KMS-11 (cell line): Measurements from ENCODE around the gene HS3ST5.

Experiments
- H2AFZ ChIP-seq: fragments of 200-600 bp; sonication (generic); 2 replicates; pipeline ENCODE4 v1.6.1; 2016; ENCODE audit warnings: antibody characterized with exemption, mixed run types, low read depth
- H3K27ac ChIP-seq: fragments of 200-600 bp; sonication (generic); 2 replicates; pipeline ENCODE4 v1.6.1; 2016; ENCODE audit warnings: mild to moderate bottlenecking, mixed run types
- H3K27me3 ChIP-seq: fragments of 200-600 bp; sonication (generic); 2 replicates; pipeline ENCODE4 v1.6.1; 2017; ENCODE audit warnings: mild to moderate bottlenecking, low read depth, mixed run types, moderate library complexity; ENCODE audit not compliant: insufficient read depth
- H3K36me3 ChIP-seq: fragments of 200-600 bp; sonication (generic); 2 replicates; pipeline ENCODE4 v1.6.1; 2017; ENCODE audit warnings: mild to moderate bottlenecking, mixed run types; ENCODE audit not compliant: insufficient read depth
- H3K4me1 ChIP-seq: fragments of 200-600 bp; sonication (generic); 2 replicates; pipeline ENCODE4 v1.6.1; 2016; ENCODE audit warnings: mild to moderate bottlenecking, low read depth, mixed run types; ENCODE audit not compliant: poor library complexity, severe bottlenecking
- H3K4me2 ChIP-seq: fragments of 200-600 bp; sonication (generic); 2 replicates; pipeline ENCODE4 v1.7.0; 2016; ENCODE audit warnings: mild to moderate bottlenecking, mixed run types
- H3K4me3 ChIP-seq: fragments of 200-600 bp; sonication (generic); IDR thresholded peaks from 2 replicates; pipeline ENCODE4 v1.6.1; 2017; ENCODE audit warnings: low read depth, low read length, mixed read lengths; ENCODE audit not compliant: insufficient read depth
- H3K79me2 ChIP-seq: fragments of 200-600 bp; sonication (generic); 2 replicates; pipeline ENCODE4 v1.6.1; 2016; ENCODE audit warnings: low read depth, mixed run types; ENCODE audit not compliant: insufficient read depth
- H3K9ac ChIP-seq: fragments of 200-600 bp; sonication (generic); 2 replicates; pipeline ENCODE4 v1.6.1; 2016; ENCODE audit warnings: mild to moderate bottlenecking, mixed run types
- H4K20me1 ChIP-seq: fragments of 200-600 bp; sonication (generic); 2 replicates; pipeline ENCODE4 v1.6.1; 2016; ENCODE audit warnings: mild to moderate bottlenecking, mixed run types; ENCODE audit not compliant: insufficient read depth
- TF ChIP-seq, protein P1 (sequence below): fragments of 200-600 bp; sonication (generic); conservative IDR thresholded peaks from 2 replicates; pipeline ENCODE4 v1.6.1; 2017; ENCODE audit warnings: low read depth, mild to moderate bottlenecking, antibody characterized with exemption, low read length, moderate library complexity, mixed read lengths

The HS3ST5 gene

DNA sequence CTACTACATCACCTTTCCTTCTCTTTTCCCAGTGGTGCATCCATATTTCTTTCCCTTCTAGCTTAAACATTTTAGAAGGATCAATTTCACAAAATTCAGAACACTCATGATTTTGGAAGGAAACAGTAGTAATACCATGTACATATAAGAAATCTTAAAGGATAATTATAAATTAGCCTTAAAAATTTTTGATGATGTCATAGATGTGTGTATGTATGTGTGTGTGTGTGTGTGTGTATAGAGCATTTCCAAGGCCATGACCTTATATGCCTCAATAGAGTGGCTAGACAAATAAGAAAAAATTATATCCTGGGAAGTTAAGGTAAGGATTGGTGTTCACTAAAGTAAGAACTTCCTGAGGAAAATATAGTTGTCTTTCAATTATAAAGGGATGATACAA lies 24.1 kb upstream of the HS3ST5 start:
- TF ChIP-seq, protein P1, sequence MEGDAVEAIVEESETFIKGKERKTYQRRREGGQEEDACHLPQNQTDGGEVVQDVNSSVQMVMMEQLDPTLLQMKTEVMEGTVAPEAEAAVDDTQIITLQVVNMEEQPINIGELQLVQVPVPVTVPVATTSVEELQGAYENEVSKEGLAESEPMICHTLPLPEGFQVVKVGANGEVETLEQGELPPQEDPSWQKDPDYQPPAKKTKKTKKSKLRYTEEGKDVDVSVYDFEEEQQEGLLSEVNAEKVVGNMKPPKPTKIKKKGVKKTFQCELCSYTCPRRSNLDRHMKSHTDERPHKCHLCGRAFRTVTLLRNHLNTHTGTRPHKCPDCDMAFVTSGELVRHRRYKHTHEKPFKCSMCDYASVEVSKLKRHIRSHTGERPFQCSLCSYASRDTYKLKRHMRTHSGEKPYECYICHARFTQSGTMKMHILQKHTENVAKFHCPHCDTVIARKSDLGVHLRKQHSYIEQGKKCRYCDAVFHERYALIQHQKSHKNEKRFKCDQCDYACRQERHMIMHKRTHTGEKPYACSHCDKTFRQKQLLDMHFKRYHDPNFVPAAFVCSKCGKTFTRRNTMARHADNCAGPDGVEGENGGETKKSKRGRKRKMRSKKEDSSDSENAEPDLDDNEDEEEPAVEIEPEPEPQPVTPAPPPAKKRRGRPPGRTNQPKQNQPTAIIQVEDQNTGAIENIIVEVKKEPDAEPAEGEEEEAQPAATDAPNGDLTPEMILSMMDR: no peak
- Histone ChIP-seq H4K20me1 (no peaks in the 10 kb centered on the region), H3K4me2 (no peak overlapping the region), H3K27me3 (no peaks in the 10 kb centered on the region), H3K4me3 (no peak overlapping the region), H3K79me2 (no peaks in the 10 kb centered on the region), H3K27ac (no peak overlapping the region), H3K9ac (no peak overlapping the region), H3K4me1 (no peaks in the 10 kb centered on the region), H2AFZ (no peak overlapping the region), H3K36me3 (no peaks in the 10 kb centered on the region)

DNA sequence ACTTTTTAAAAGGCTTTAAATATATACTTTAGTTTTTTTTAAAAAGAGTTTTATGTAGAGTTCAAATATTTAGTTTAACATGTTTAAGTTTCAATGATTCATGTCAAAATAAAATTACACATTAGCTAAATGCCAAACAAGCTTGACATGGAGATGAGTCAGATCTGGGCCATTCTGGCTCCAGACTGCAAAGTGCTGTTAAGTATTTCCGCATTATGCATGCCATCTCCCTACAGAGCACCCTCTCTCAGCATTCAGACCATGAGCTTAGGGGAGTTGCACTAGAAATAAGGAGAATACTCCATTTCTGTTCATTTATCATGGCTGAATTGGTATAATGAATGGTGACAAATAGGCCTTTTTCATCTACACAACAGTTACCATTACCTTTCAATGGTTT lies 21.5 kb upstream of the HS3ST5 start:
- Histone ChIP-seq H3K4me1 (no peaks in the 10 kb centered on the region), H3K4me3 (no peak overlapping the region), H3K79me2 (no peaks in the 10 kb centered on the region), H3K4me2 (no peak overlapping the region), H4K20me1 (no peaks in the 10 kb centered on the region), H3K27me3 (no peaks in the 10 kb centered on the region), H3K36me3 (no peaks in the 10 kb centered on the region), H3K27ac (no peak overlapping the region), H3K9ac (no peak overlapping the region), H2AFZ (no peak overlapping the region)
- TF ChIP-seq, protein P1: no peak

DNA sequence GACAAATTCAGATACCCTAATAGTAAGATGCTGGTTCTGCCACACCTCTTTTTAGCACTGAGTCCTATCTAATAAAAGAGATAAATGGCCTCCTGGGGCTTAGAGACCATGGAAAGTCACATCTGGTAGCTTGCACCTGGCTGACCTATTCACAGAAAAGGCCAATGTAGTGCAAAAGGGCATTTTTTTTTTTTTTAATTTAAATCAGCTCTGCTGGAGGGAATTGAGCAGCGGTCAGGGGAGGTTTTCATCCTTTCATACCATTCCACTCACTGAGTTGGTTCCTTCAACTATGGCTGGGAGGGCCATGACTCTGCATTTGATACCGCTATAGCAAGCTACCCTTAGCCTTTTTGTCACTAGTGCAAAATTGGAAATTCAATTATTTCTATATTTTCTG lies 20.1 kb upstream of the HS3ST5 start:
- no peak overlapping the region for H3K4me3 ChIP-seq
- H3K27ac ChIP-seq: no peak overlapping the region
- H3K36me3 ChIP-seq: no peaks in the 10 kb centered on the region
- H3K79me2 ChIP-seq: no peaks in the 10 kb centered on the region
- H2AFZ ChIP-seq: no peak overlapping the region
- H3K4me2 ChIP-seq: no peak overlapping the region
- no peaks in the 10 kb centered on the region for H4K20me1 ChIP-seq
- TF ChIP-seq, protein P1: no peak
- H3K27me3 ChIP-seq: no peaks in the 10 kb centered on the region
- no peaks in the 10 kb centered on the region for H3K4me1 ChIP-seq
- no peak overlapping the region for H3K9ac ChIP-seq

DNA sequence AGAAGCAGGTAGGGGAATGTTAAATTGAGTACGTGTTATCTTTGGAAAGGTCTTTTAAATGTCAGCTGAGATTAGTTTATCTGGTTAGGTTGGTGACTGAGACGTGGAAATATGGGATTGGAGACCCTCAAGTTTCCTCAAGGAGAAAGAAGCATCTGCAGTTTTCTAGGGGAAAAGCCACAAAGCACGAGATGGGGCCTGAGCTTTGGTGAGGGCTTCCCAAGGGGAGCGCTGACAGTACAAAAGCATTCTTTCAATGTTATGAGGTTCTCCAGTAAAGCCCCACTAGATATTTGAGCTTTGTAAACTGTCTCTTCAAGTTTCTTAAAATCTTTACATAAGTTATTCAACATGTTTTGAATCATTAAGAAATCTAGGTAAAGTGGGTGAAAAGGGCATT lies 19.6 kb upstream of the HS3ST5 start:
- no peaks in the 10 kb centered on the region for H3K27me3 ChIP-seq
- TF ChIP-seq, protein P1: no peak
- H2AFZ ChIP-seq: no peak overlapping the region
- no peak overlapping the region for H3K4me3 ChIP-seq
- no peaks in the 10 kb centered on the region for H3K4me1 ChIP-seq
- no peak overlapping the region for H3K9ac ChIP-seq
- H3K27ac ChIP-seq: no peak overlapping the region
- H3K79me2 ChIP-seq: no peaks in the 10 kb centered on the region
- no peak overlapping the region for H3K4me2 ChIP-seq
- no peaks in the 10 kb centered on the region for H3K36me3 ChIP-seq
- H4K20me1 ChIP-seq: no peaks in the 10 kb centered on the region

DNA sequence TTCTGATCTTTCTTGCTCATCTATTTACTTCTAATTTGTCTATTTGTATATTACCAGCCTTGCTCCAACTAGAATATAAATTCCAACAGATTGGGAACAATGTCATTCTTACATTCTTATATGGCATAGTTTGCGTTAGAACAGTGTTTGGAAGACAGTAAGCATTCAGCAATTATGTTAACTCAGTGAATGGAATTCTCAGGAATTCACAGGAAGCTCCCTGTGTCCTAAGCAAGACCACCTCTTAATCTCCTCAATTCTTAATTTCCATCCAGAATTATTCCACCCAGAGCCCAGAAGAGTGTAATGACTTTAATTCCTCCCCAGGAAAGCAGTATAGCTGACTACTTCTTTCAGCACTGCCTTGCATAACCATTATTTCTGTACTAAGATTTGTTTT lies 18.2 kb upstream of the HS3ST5 start:
- TF ChIP-seq, protein P1: no peak

More for the DNA sequence above, 18.2 kb upstream of the HS3ST5 start:
- H3K27me3 ChIP-seq: no peaks in the 10 kb centered on the region
- no peaks in the 10 kb centered on the region for H3K79me2 ChIP-seq
- no peak overlapping the region for H2AFZ ChIP-seq
- H3K36me3 ChIP-seq: no peaks in the 10 kb centered on the region
- no peak overlapping the region for H3K9ac ChIP-seq
- no peaks in the 10 kb centered on the region for H3K4me1 ChIP-seq
- no peak overlapping the region for H3K27ac ChIP-seq
- H3K4me2 ChIP-seq: no peak overlapping the region
- H3K4me3 ChIP-seq: no peak overlapping the region
- no peaks in the 10 kb centered on the region for H4K20me1 ChIP-seq
